Fibroblast of mammary gland (primary cell): ENCODE measurements around the gene ANKS4B.
A peak's percentile ranks its signal among the peaks of the same experiment; 100 is the strongest.

Source experiments
- DNase-seq: peaks from one replicate; pipeline ENCODE4 v3.0.0-alpha.2; 2010; ENCODE audit warnings: low read depth
- H3K4me3 ChIP-seq: 2 replicates; pipeline ENCODE4 v1.5.1; 2011; ENCODE audit warnings: low read depth, mild to moderate bottlenecking, low read length, moderate library complexity; ENCODE audit not compliant: control insufficient read depth
- TF ChIP-seq, protein P1 (sequence below): conservative IDR thresholded peaks from 2 replicates; pipeline ENCODE4 v1.5.1; 2011; ENCODE audit warnings: low read depth, low read length, inconsistent platforms; ENCODE audit not compliant: control insufficient read depth, insufficient read depth

The ANKS4B gene

DNA sequence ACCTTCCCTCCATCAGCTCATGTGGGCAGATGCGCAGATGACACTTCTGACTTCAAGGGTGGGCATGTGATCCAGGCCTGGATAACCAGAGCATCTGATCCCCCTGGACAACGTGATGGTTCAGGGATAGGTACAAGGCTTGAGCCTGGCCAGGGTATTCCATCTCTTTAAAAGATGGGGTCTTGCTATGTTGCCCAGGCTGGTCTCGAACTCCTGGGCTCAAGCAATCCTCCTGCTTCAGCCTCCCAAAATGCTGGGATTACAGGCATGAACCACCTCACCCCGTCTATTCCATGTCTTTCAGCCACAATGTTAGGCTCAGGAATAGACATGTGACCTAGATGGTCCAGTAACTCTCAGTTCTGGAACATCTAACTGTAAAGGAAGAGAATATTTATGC is 23.8 kb downstream of the ANKS4B start:
- TF ChIP-seq, protein P1, sequence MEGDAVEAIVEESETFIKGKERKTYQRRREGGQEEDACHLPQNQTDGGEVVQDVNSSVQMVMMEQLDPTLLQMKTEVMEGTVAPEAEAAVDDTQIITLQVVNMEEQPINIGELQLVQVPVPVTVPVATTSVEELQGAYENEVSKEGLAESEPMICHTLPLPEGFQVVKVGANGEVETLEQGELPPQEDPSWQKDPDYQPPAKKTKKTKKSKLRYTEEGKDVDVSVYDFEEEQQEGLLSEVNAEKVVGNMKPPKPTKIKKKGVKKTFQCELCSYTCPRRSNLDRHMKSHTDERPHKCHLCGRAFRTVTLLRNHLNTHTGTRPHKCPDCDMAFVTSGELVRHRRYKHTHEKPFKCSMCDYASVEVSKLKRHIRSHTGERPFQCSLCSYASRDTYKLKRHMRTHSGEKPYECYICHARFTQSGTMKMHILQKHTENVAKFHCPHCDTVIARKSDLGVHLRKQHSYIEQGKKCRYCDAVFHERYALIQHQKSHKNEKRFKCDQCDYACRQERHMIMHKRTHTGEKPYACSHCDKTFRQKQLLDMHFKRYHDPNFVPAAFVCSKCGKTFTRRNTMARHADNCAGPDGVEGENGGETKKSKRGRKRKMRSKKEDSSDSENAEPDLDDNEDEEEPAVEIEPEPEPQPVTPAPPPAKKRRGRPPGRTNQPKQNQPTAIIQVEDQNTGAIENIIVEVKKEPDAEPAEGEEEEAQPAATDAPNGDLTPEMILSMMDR, result no peak
- H3K4me3 ChIP-seq, result no peak overlapping the region
- no peak for DNase-seq

DNA sequence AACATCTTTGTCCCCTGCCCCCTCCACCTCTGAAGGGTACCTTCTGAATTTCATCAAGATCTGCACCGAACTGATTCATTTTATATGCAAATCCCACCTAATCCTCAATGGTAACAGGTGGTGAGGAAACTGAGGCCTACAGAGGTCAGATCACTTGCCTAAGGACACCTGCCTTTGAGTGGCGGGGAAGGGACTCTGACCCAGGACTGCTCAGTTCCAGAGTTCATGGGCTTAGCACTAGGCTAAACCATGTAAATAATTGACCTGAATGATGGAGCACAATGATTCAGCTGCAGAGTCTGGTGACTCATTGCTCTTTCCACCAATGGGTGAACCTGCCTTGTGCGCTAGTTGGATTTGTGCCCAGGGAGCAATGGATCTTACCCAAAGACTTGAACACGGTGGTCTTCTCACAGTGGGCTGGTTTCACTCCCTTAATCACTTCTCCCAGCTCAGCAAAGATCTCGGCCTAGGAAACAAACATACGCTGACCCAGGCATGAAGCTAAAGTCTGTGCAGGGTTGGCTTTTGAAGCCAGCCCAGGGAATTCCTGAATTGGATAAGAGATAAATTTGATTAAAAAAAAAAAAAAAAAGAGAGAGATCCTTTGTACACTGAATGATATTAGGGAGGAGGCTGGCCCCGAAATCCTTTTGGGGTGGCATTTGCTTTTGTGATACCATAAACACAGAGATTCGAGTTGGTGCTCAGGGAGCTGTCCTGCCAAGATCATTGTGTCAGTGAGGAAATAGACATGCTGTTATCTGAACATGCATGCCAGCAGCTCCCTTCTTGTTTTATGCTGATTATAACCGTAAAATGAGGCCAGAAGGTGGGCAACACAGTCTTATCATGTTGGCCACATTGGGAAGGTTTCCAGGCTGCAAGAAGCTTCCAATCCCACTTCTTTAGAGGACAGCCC is 27.6 kb downstream of the ANKS4B start:
- peak; percentile 98 for DNase-seq
- TF ChIP-seq, protein P1, result no peak
- no peak overlapping the region for H3K4me3 ChIP-seq

DNA sequence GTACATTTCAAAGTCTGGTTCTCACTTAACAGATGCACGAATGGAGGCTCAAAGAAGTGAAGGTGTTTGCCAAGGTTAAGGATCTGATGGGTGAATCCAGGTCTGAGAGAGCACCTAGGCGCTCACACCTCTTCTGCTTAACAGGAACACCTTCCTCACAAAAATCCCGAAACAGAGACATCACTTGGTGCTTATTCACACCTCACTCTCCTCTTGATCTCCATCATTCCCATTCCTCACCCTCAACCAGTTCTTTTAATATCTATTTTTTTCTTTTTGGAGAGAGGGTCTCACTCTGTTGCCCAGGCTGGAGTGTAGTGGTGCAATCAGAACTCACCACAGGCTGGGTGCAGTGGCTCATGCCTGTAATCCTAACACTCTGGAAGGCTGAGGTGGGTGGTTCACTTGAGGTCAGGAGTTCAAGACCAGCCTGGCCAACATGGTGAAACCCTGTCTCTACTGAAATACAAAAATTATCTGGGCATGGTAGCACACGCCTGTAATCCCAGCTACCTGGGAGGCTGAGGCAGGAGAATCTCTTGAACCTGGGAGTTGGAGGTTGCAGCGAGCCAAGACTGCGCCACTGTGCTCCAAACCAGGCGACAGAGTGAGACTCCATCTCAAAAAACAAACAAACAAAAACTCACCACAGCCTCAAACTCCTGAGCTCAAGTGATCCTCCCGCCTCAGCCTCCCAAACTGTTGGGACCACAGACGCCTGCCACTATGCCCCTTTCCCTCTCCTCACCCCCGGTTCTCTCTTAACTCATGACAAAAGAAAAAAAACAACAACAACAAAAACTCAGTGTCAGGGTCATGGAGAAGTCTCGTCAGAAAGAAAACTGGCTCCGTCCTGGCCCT is 29.5 kb downstream of the ANKS4B start:
- TF ChIP-seq, protein P1, result no peak
- H3K4me3 ChIP-seq, result no peak overlapping the region
- DNase-seq, result no peak

DNA sequence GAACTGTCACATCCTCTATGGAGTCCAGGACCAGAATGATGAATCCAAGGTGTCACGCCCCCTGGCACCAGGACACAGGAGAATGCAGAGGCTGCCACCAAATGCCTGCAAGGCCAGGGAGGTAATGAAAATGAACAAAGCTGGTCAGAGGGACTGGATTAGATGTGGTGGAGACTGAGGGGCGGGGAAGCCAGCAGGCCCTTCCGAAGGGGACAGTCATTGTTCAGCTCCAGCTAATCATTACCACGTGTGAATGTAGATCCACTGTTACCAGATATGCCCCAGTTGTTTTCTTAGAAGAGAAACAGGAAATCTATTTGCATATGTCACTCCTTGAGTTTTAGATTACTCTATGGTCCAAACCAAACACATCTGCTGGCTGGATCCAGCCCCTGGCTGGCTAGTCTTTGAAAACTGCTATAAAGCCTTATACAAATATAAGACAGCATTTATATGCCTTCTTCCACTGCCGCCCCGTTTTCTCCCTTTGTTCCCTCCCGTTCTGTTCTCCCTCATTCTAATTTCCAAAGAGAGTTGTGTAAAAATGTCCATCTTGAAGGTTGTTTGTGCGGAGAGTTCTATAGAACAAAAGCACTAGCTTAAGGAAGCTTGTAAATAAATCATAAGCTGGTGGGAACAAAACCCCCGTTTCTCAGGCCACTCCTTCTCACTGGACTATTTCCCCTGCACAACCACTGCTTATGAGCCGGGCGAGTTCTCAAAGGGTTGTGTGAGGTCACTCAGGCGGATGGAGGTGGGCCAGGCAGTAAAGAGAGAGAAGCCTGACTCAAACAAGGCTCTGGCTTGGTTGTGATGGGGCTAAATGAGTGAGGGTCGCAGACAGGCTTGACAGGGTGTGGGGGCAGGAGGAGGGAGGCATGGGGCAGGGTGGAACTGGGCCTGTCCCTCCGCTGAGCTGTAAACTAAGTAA is 30.4 kb downstream of the ANKS4B start:
- no peak overlapping the region for H3K4me3 ChIP-seq
- TF ChIP-seq, protein P1, result no peak
- DNase-seq, result peak; percentile 76

DNA sequence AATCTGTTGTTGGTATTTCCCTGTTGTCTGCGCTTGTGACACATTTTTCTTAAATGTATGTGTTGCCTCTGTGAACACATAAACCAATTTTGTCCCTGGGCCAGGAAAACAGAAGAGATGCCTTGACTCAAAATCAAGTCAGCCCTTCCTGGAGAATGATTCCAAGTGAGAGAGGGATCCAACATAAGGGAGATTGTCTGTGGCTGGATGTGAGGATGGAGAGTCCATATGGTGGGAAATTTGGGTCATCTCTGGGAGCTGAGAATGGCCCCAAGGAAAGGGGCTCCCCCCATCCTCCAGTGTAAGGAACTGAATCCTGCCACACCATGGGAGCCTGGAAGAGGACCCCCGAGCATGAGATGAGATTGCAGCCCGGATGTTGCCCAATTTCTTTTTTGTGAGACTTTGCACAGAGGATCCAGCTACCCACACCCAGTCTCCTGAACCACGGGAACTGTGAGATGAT is 31.1 kb downstream of the ANKS4B start:
- TF ChIP-seq, protein P1, result no peak
- H3K4me3 ChIP-seq, result no peak overlapping the region
- DNase-seq, result peak; percentile 46
